Body of pancreas (tissue), 4 donors: ENCODE measurements around the gene SLC38A9.

ENCODE experiments used
- CTCF ChIP-seq, 7 experiments: fragments of 450-650 bp in 4 of 7; fragments of 200-600 bp in 3 of 7; sonication (generic) in 3 of 7; IDR thresholded peaks; one replicate each; pipeline ENCODE4 v1.5.1; 2016 to 2019; ENCODE audit warnings: antibody characterized with exemption in 7 of 7
- POLR2A ChIP-seq, 3 donors: fragments of 450-650 bp; IDR thresholded peaks; one replicate each; pipeline ENCODE4 v1.6.1; 2016; ENCODE audit warnings: antibody characterized with exemption in 3 of 3, mild to moderate bottlenecking in 2 of 3

GRCh38 chr5:55720188-55720703, 8.1 kb upstream of the SLC38A9 start:
- no peak for TF ChIP-seq CTCF (IDR thresholded peaks at IDR 0.05)
- no peak for TF ChIP-seq POLR2A (IDR thresholded peaks at IDR 0.05)
